Measurements from ENCODE around the gene TIPRL. TPM values are rescaled to one million over a fixed set of nuclear protein-coding genes. Genes with fewer than 3 reads are reported as not detected.

The TIPRL gene
- polyA plus RNA-seq, 1 donor: 53.5 TPM

- no peak for DNase-seq
These were observed 67.7 kb downstream of the TIPRL start for GRCh38 chr1:168246506-168246905.

Other genes with a start within 250 kb of the TIPRL start
- gene DCAF6, start 242.3 kb upstream of the TIPRL start, polyA plus RNA-seq (ENCODE audit: insufficient read length): 85.3 TPM
- gene MPC2, start 241.9 kb upstream of the TIPRL start, polyA plus RNA-seq (ENCODE audit: insufficient read length): 178 TPM
- 21.7 TPM for gene GPR161, start 42.0 kb upstream of the TIPRL start, polyA plus RNA-seq (ENCODE audit: insufficient read length)
- 26.9 TPM for gene SFT2D2, start 47.0 kb downstream of the TIPRL start, polyA plus RNA-seq (ENCODE audit: insufficient read length)
- 4.1 TPM for gene TBX19, start 101.9 kb downstream of the TIPRL start, polyA plus RNA-seq (ENCODE audit: insufficient read length)

All from left kidney (tissue), 2 donors.